Measurements from ENCODE around the gene ZNF557.

The ZNF557 gene

GRCh38 chr19:7106711-7107657, 37.5 kb downstream of the ZNF557 start:
- no peak for DNase-seq (ENCODE audit: low read depth)
- TF ChIP-seq CTCF (IDR thresholded peaks at IDR 0.05; ENCODE audit: low read depth, low read length, missing control alignments): no peak
- H3K4me3 ChIP-seq (ENCODE audit: low read depth, low read length): no peak overlapping the region
- in situ Hi-C loops (cut with HindIII; ENCODE audit: low sequenced_read_pairs): no loop called here

- in situ Hi-C loops (cut with HindIII; ENCODE audit: low sequenced_read_pairs): no loop called here
- no peak overlapping the region for H3K4me3 ChIP-seq (ENCODE audit: low read depth, low read length)
- no peak for DNase-seq (ENCODE audit: low read depth)
- no peak for TF ChIP-seq CTCF (IDR thresholded peaks at IDR 0.05; ENCODE audit: low read depth, low read length, missing control alignments)
Measured at GRCh38 chr19:7109678-7110289, 40.3 kb downstream of the ZNF557 start.

GRCh38 chr19:7112675-7113074, 43.2 kb downstream of the ZNF557 start:
- no peak for DNase-seq (ENCODE audit: low read depth)
- in situ Hi-C loops (cut with HindIII; ENCODE audit: low sequenced_read_pairs): no loop called here
- H3K4me3 ChIP-seq (ENCODE audit: low read depth, low read length): no peak overlapping the region
- TF ChIP-seq CTCF (IDR thresholded peaks at IDR 0.05; ENCODE audit: low read depth, low read length, missing control alignments): no peak

- TF ChIP-seq CTCF (IDR thresholded peaks at IDR 0.05; ENCODE audit: low read depth, low read length, missing control alignments): no peak
- H3K4me3 ChIP-seq (ENCODE audit: low read depth, low read length): no peak overlapping the region
- no peak for DNase-seq (ENCODE audit: low read depth)
- in situ Hi-C loops (cut with HindIII; ENCODE audit: low sequenced_read_pairs): no loop called here
Measured at GRCh38 chr19:7113233-7113632, 43.7 kb downstream of the ZNF557 start.

GRCh38 chr19:7115721-7116120, 46.2 kb downstream of the ZNF557 start:
- in situ Hi-C loops (cut with HindIII; ENCODE audit: low sequenced_read_pairs): no loop called here
- no peak for TF ChIP-seq CTCF (IDR thresholded peaks at IDR 0.05; ENCODE audit: low read depth, low read length, missing control alignments)
- DNase-seq (ENCODE audit: low read depth): no peak
- H3K4me3 ChIP-seq (ENCODE audit: low read depth, low read length): no peak overlapping the region

- in situ Hi-C loops (cut with HindIII; ENCODE audit: low sequenced_read_pairs): no loop called here
- DNase-seq (ENCODE audit: low read depth): no peak
- no peak for TF ChIP-seq CTCF (IDR thresholded peaks at IDR 0.05; ENCODE audit: low read depth, low read length, missing control alignments)
- H3K4me3 ChIP-seq (ENCODE audit: low read depth, low read length): no peak overlapping the region
Measured at GRCh38 chr19:7117248-7117647, 47.7 kb downstream of the ZNF557 start.

Measured in astrocyte of the cerebellum (primary cell).